Astrocyte of the cerebellum (primary cell): Measurements from ENCODE around the gene C19orf44.

Source experiments
- DNase-seq: peaks from one replicate; pipeline ENCODE4 v3.0.0-alpha.2; 2011; ENCODE audit warnings: low read depth
- H3K4me3 ChIP-seq: 2 replicates; pipeline ENCODE4 v1.5.1; 2011; ENCODE audit warnings: mild to moderate bottlenecking, low read depth, low read length, moderate library complexity
- in situ Hi-C: cut with HindIII; loops from 2 replicates; pipeline ENCODE4 v1.10.0; 2017; ENCODE audit warnings: low sequenced_read_pairs
- TF ChIP-seq, protein P1 (sequence below): IDR thresholded peaks from 2 replicates; pipeline ENCODE4 v1.5.1; 2012; ENCODE audit warnings: low read length, low read depth, moderate library complexity, mild to moderate bottlenecking; ENCODE audit errors: missing control alignments

The C19orf44 gene

DNA sequence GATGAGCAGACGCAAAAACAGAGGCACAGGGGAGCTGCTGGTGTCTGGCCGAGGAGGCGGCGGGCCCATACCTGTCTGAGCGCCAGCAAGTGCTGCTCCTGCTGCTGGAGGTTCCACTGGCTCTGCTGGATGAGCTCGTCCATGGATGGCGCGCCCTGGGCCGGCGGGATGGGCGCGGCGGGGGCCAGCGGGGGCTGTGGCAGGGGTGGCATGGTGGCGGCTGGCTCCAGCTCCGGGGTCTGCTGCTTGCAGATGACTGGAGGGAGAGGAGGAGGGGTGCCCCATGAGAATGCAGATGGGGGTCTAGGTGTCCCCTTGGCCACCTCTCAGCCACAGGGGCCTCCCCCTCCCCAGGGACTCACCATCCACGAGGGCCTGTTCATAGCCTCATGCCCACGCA, 39.2 kb downstream of the C19orf44 start:
- in situ Hi-C loops, result no loop called here

DNA sequence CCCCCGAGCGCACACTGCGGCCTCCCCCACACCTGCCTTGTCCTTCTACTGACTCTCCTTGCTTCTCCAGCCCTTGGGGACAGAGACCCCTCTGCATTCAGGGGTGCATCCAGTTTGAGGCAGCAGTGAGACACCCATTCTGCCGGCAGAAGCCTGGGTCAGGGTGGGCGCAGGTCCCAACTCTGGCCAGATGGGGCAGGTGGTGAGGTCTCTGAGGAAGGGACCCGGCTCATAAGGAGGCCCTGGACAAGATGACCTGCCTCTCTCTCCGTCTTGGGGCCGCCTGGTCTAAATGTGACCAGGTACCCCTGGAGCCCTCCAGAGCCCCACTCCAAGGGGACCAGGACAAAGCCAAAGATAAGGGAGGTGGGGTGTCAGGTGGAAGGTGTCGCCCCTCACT, 39.9 kb downstream of the C19orf44 start:
- TF ChIP-seq, protein P1, sequence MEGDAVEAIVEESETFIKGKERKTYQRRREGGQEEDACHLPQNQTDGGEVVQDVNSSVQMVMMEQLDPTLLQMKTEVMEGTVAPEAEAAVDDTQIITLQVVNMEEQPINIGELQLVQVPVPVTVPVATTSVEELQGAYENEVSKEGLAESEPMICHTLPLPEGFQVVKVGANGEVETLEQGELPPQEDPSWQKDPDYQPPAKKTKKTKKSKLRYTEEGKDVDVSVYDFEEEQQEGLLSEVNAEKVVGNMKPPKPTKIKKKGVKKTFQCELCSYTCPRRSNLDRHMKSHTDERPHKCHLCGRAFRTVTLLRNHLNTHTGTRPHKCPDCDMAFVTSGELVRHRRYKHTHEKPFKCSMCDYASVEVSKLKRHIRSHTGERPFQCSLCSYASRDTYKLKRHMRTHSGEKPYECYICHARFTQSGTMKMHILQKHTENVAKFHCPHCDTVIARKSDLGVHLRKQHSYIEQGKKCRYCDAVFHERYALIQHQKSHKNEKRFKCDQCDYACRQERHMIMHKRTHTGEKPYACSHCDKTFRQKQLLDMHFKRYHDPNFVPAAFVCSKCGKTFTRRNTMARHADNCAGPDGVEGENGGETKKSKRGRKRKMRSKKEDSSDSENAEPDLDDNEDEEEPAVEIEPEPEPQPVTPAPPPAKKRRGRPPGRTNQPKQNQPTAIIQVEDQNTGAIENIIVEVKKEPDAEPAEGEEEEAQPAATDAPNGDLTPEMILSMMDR, result no peak
- no peak for DNase-seq
- in situ Hi-C loops, result no loop called here
- H3K4me3 ChIP-seq, result no peak overlapping the region

More for the DNA sequence above, 39.2 kb downstream of the C19orf44 start:
- H3K4me3 ChIP-seq, result no peak overlapping the region
- no peak for DNase-seq
- TF ChIP-seq, protein P1, result no peak

DNA sequence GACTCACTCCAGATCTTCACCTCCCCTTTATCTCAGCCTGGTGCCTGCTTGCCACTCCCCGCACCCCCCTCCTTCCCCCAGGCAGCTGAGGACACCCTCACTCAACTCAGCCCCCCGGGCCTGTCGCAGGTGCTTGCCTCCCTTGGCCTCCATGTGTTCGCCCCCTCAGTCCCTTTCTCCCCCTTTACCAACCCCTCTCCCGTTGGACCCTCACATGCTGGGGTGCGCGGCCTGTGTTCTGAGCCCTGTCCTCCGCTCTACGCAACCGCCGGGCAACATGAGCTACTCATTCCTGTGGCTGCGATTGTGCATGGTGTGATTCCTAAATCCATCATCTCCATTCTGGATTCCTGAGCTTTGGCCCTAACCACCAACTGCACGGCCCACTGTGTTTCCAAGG, 40.9 kb downstream of the C19orf44 start:
- no peak for DNase-seq
- H3K4me3 ChIP-seq, result no peak overlapping the region
- in situ Hi-C loops, result no loop called here
- TF ChIP-seq, protein P1, result no peak

DNA sequence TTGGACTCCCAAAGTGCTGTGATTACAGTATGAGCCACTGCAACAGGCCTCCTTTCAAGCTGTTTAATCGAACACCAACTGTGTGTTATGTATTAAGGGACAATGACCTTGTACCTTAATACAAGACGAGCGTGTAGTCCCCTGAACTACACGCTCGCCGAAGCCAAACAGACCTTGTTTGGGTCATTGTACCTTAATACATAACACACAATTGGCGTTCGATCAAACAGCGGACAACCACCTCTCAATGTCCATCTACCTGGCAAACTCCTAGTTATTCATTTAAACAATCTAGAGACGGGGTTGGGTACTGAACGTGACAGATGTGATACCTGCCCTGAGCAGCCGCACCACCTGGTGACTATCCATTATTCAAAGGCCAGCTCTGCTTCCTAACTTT, 44.8 kb downstream of the C19orf44 start:
- peak overlapping the region; percentile 94 for H3K4me3 ChIP-seq
- TF ChIP-seq, protein P1, result no peak
- in situ Hi-C loops, result no loop called here
- no peak for DNase-seq

DNA sequence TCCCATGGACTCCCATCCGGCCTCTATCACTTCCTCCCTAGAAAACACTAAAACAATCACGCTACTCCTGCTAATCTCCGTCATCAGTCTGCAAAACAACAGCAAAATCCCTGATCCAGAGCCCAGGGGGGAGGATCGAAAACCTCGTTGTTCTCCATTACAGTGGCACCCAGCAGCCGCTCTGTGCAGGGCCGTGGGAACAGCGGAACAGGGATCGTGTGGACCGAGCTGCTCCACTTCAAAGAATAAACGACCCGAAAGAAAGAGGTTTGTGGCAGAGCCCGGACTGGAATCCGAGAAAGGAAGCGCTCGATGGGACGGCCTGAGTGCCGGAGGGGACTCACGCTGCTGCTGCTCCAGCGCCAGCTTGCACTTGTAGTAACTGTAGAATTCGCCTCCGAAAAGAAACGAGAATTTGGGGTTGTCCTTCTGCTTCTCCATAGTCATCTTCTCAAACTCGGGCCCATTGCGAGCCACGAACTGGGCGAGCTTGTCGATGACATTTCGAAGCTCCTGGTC, 45.4 kb downstream of the C19orf44 start:
- in situ Hi-C loops, result no loop called here
- TF ChIP-seq, protein P1, result no peak
- H3K4me3 ChIP-seq, result peak overlapping the region; percentile 94
- DNase-seq, result peak; percentile 1

DNA sequence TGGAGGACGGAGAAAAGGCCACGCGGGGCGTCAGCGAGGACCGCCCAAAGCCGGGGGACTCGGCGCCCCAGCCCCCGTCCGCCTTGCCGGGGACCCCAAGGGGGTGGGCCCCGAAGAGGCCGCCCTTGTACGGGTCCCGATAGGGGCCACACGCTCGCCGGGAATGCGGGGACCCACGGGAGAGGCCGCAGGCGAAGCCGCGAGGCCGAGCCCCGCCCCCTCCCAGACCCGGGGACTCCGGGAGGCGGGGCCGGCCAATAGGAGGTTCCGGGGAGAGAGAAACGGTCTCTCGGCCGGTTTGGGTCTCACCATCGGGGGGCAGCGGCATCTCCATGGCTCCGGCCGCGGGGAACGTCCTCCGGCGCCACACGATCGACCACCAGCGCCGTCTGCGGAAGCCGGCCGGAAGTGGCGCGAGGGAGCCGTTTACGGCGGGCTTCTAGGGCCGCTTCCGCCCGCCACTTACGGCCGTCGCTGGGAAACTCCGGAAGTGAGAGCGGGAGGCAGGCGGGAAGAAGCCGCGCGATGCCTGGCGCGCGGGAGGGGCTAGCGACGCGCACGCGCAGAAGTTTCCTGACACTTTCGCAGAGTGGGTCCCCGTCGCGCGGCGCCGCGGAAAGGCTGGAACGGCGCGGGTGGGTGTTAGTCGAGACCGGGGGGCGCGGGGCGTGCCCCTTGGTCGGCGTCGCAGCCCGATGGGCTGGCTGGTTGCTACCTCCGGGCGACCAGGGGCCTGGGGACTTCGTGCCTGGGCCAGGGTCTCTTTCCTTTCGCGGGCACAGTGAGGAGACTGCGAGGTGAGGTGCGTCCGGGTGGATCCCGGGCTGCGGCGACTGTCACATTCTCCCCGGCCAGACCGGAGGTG, 46.1 kb downstream of the C19orf44 start, which contains the start of gene CHERP:
Gene CHERP (minus strand): TSS at position 393 of the 865 bp plus-strand sequence. CDS start 59 bp downstream, at position 334.
- TF ChIP-seq, protein P1, result no peak
- peak within 1 kb of the TSS; percentile 94 for H3K4me3 ChIP-seq
- in situ Hi-C loops, result no loop called here
- peak; percentile 74 for DNase-seq
